ENCODE results near the gene ZNF783. TPM values are rescaled to one million over a fixed set of nuclear protein-coding genes. Genes with fewer than 3 reads are reported as not detected.

The ZNF783 gene
- total RNA-seq, result 9.1 and 12.5 TPM in 2 replicates

DNA sequence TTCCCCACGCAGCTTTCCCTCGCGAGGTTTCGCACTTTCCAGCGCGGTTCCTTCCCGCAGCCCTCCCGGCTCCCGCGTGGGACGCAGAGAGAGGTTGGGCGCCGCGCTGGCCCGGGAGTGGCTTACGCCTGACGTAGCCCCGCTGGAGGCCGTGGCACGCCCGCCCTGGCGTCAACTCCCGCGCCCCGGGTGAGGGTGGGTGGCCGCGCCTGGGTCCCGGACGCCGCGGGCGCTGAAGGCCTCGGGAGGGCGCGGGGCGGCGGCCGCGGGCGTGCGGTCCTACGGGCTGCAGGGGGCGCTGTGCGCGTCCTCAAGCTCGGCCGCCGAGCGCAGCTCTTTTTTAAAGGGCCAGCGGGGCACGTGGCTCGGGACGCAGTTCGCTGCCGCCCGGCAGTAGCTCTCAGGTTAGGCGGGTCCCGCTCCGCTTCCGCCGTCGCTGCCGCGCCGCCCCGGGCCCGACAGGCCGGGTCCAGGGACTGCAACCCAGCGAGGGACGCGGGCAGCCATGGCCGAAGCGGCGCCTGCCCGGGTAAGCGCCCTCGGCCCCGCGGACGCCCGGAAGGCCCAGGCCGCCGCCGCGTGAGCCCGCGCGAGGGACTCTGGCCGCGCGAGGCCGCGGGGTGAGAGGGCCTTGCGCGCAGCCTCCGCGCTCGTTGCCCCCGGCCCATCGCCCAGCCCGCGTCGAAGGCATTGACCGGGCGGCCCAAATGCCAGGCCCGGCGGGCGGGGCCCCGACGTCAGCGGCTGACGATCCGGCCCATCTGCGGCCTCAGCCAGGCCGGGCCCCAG is at the start of gene ZNF783:
Gene ZNF783 (plus strand): TSS at position 368 of the 789 bp plus-strand sequence. CDS start 138 bp downstream, at position 506.

DNA sequence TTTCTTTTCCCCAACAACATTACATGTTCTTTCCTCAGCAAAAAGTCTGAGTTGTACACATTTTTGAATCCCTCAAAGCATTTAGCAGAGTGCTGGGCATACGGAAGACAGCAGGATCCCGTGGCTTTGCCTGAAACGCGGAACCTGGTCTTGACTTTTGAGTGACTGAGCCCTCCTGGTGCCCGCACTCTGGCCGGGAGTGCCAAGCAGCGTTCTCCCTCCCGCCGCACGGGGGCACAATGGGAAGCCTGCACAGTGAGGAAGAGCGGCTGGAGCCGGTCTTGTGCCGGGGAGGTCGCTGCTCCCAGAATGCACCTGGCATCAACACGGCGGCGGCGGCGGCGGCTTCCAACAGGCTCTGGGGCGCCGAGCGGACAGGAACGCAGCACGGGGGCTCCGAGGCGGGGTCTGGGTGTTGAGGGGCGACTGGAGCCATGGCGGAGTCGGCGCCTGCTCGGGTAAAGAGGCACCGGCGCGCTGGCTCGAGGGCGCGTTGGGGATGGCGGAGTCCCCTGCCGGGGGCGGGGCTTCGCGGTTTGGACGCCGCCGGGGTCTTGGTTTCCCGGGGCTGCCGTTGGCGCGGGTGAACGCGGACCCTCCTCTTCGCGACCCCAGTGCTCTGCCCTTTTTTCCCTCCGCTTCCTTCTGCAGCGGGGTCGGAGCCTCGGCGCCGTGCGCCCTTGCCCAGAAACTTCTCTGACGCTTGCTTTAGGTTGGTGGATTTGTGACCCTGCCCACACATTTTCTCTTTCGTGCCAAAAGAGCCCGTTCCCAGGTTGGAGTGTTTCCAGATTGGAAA is 22.5 kb upstream of the ZNF783 start, which contains the start of gene ZNF212:
Gene ZNF212 (plus strand): TSS at position 307 of the 799 bp plus-strand sequence. CDS start 128 bp downstream, at position 435.

Other genes with a start within 250 kb of the ZNF783 start
- 422 and 623 TPM in 2 replicates for gene PDIA4, start 233.7 kb upstream of the ZNF783 start, total RNA-seq
- 3.0 and 4.9 TPM in 2 replicates for gene ZNF786, start 171.5 kb upstream of the ZNF783 start, total RNA-seq
- gene ZNF425, start 135.9 kb upstream of the ZNF783 start, total RNA-seq, result 4.4 and 5.8 TPM in 2 replicates
- 4.1 and 5.5 TPM in 2 replicates for gene ZNF398, start 114.7 kb upstream of the ZNF783 start, total RNA-seq
- 14.6 and 15.1 TPM in 2 replicates for gene ZNF282, start 66.7 kb upstream of the ZNF783 start, total RNA-seq
- 2.1 and 3.9 TPM in 2 replicates for gene ZNF212, start 22.5 kb upstream of the ZNF783 start, total RNA-seq
- 2.4 and 4.4 TPM in 2 replicates for gene ZNF777, start 198.9 kb downstream of the ZNF783 start, total RNA-seq
- 18.1 and 19.2 TPM in 2 replicates for gene ZNF746, start 235.6 kb downstream of the ZNF783 start, total RNA-seq

All from smooth muscle cell of bladder (primary cell).